Colonic mucosa (tissue), 4 donors: ENCODE measurements around the gene GALNT1. TPM values are rescaled to one million over a fixed set of nuclear protein-coding genes. Genes with fewer than 3 reads are reported as not detected.

Source experiments
- DNase-seq: peaks from one replicate; pipeline ENCODE4 v3.0.0-alpha.2; 2020
- H3K27ac ChIP-seq: fragments of 200-600 bp; one replicate; pipeline ENCODE4 v1.8.0; 2021
- H3K27me3 ChIP-seq: fragments of 200-600 bp; one replicate; pipeline ENCODE4 v1.8.0; 2021
- H3K36me3 ChIP-seq: fragments of 200-600 bp; one replicate; pipeline ENCODE4 v1.8.0; 2021
- H3K4me1 ChIP-seq: fragments of 200-600 bp; one replicate; pipeline ENCODE4 v1.8.0; 2021; ENCODE audit warnings: mild to moderate bottlenecking
- H3K4me3 ChIP-seq: fragments of 200-600 bp; one replicate; pipeline ENCODE4 v1.8.0; 2021
- H3K9ac ChIP-seq, 2 donors: one replicate each; pipeline ENCODE4 v1.7.0; 2013; ENCODE audit warnings: control low read depth in 2 of 2, low read depth in 2 of 2, low read length in 2 of 2
- H3K9me3 ChIP-seq: fragments of 200-600 bp; one replicate; pipeline ENCODE4 v1.8.0; 2021
- intact Hi-C: fragments of 100-400 bp; cut with DNase I; formaldehyde crosslinking; loops from one replicate; pipeline ENCODE4 v1.14.1; 2022
- total RNA-seq, 2 donors: library from RNA; stranded (reverse); fragmentation: NEBNext Ultra II Directional in 1 of 2; extraction: Animal tissue kit (Norgen Biotek cat#: 25700) in 1 of 2; gene quantifications; one replicate each; pipeline ENCODE4 v1.2.1, GENCODE V29; 2021
- TF ChIP-seq, protein P1 (sequence below): fragments of 200-600 bp; IDR thresholded peaks from one replicate; pipeline ENCODE4 v1.8.0; 2022; ENCODE audit warnings: antibody characterized with exemption, mild to moderate bottlenecking
- donor health status: healthy.
- donor health status: DM: no; HTN: no; CAD: no.
- donor health status: DM: no; HTN: no; CAD: no.

GALNT1 gene
- total RNA-seq, 2 donors from 2014 or later: 108 to 140 TPM

DNA sequence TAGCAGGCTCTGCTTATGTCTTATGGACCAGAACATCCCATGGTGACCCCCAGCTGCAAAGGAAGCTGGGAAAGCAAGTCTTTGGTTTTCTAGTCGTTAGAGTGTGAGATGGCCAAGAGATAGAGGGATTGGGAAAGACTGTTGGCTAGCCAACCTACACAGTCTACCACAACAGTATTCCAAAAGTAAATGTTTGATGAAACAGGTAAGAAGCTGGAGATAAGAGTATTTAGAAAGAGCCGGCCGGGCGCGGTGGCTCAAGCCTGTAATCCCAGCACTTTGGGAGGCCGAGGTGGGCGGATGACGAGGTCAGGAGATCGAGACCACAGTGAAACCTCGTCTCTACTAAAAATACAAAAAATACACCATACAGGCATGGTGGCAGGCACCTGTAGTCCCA, 124.4 kb downstream of the GALNT1 start:
- DNase-seq: no peak
- Histone ChIP-seq H3K4me1 (no peaks in the 10 kb centered on the region), H3K4me3 (no peak overlapping the region), H3K9ac (no peak overlapping the region), H3K36me3 (no peaks in the 10 kb centered on the region), H3K9me3 (no peaks in the 10 kb centered on the region), H3K27ac (no peak overlapping the region), H3K27me3 (no peaks in the 10 kb centered on the region)
- intact Hi-C loops: no loop called here
- TF ChIP-seq, protein P1, sequence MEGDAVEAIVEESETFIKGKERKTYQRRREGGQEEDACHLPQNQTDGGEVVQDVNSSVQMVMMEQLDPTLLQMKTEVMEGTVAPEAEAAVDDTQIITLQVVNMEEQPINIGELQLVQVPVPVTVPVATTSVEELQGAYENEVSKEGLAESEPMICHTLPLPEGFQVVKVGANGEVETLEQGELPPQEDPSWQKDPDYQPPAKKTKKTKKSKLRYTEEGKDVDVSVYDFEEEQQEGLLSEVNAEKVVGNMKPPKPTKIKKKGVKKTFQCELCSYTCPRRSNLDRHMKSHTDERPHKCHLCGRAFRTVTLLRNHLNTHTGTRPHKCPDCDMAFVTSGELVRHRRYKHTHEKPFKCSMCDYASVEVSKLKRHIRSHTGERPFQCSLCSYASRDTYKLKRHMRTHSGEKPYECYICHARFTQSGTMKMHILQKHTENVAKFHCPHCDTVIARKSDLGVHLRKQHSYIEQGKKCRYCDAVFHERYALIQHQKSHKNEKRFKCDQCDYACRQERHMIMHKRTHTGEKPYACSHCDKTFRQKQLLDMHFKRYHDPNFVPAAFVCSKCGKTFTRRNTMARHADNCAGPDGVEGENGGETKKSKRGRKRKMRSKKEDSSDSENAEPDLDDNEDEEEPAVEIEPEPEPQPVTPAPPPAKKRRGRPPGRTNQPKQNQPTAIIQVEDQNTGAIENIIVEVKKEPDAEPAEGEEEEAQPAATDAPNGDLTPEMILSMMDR: no peak

DNA sequence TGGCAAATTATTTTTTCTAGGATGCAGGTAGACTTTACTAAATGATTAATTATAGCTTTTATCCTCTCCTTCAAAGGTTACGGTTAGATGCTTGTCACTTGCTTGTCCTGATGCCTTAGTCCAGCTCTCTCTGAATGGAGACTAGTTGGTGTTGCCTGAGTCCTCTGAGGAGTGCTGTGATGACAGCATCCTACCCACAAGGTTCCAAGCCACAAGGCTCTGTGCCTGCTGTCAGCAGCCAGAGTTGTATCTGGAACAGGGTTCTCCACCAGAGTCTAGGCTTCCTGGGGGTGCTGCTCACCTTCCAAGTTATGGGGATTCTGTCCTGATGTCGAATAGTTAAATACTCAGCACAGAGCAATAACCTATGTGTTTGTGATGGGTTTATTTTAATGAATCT, 125.7 kb downstream of the GALNT1 start:
- intact Hi-C loops: no loop called here
- no peak for DNase-seq
- no peaks in the 10 kb centered on the region for H3K36me3 ChIP-seq
- H3K27me3 ChIP-seq: no peaks in the 10 kb centered on the region
- no peak overlapping the region for H3K27ac ChIP-seq
- TF ChIP-seq, protein P1: no peak
- no peak overlapping the region for H3K4me3 ChIP-seq
- no peaks in the 10 kb centered on the region for H3K9me3 ChIP-seq
- H3K4me1 ChIP-seq: no peaks in the 10 kb centered on the region
- H3K9ac ChIP-seq: no peak overlapping the region

- Histone ChIP-seq H3K9ac (no peak overlapping the region), H3K27me3 (no peaks in the 10 kb centered on the region), H3K9me3 (no peaks in the 10 kb centered on the region), H3K27ac (no peak overlapping the region), H3K36me3 (no peaks in the 10 kb centered on the region), H3K4me3 (no peak overlapping the region), H3K4me1 (no peaks in the 10 kb centered on the region)
- intact Hi-C loops: no loop called here
- TF ChIP-seq, protein P1: no peak
- DNase-seq: no peak
These were observed 126.1 kb downstream of the GALNT1 start for GRCh38 chr18:35707674-35708073.

DNA sequence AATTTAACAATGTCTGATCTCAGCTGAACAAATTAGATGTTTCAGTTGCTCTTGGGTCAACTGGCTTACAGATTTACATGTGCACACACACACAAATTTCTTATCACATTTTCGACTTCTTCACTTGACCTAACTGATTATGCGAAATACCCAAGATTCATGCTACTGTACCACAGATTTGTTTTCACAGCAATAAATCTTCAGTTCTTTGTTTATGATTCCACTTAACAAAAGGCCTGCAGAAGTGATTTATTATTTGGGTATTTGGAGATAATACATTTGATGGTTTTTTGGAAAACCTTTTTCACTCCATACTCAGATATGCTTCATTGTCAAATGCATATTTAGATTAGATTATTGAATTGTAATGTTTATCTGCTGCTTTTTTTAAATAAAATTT, 129.0 kb downstream of the GALNT1 start:
- Histone ChIP-seq H3K36me3 (no peaks in the 10 kb centered on the region), H3K4me3 (no peak overlapping the region), H3K9ac (no peak overlapping the region), H3K9me3 (no peaks in the 10 kb centered on the region), H3K27me3 (no peaks in the 10 kb centered on the region), H3K4me1 (no peaks in the 10 kb centered on the region), H3K27ac (no peak overlapping the region)
- TF ChIP-seq, protein P1: no peak
- intact Hi-C loops: no loop called here
- DNase-seq: no peak

GRCh38 chr18:35711227-35711626, 129.7 kb downstream of the GALNT1 start:
- no peak overlapping the region for H3K9ac ChIP-seq
- TF ChIP-seq, protein P1: no peak
- H3K9me3 ChIP-seq: no peaks in the 10 kb centered on the region
- H3K27me3 ChIP-seq: no peaks in the 10 kb centered on the region
- H3K4me3 ChIP-seq: no peak overlapping the region
- intact Hi-C loops: no loop called here
- DNase-seq: no peak
- H3K4me1 ChIP-seq: no peaks in the 10 kb centered on the region
- no peak overlapping the region for H3K27ac ChIP-seq
- H3K36me3 ChIP-seq: no peaks in the 10 kb centered on the region

DNA sequence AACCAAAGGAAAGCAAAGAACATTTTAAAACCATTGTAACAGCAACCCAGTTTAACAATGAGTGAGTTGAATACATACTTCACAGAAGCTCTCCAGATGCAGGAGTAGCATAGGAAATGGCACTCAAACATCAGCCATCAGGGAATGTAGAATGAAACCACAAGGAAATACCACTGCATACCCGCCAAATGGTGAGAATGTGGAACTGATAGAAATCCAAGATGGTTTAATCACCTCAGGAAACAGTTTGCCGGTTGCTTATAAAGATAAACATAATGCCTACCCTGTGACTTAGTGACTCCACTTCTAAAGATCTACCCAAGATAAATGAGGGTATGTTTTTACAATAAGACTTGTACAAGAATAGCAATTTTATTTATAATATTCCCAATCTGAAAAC, 132.0 kb downstream of the GALNT1 start:
- no peak for DNase-seq
- Histone ChIP-seq H3K27ac (no peak overlapping the region), H3K36me3 (no peaks in the 10 kb centered on the region), H3K9me3 (no peaks in the 10 kb centered on the region), H3K4me3 (no peak overlapping the region), H3K9ac (no peak overlapping the region), H3K4me1 (no peaks in the 10 kb centered on the region), H3K27me3 (no peaks in the 10 kb centered on the region)
- TF ChIP-seq, protein P1: no peak
- intact Hi-C loops: no loop called here
